Renal cortical epithelial cell (primary cell): Measurements from ENCODE around the gene GNL1. TPM values are rescaled to one million over a fixed set of nuclear protein-coding genes. Genes with fewer than 3 reads are reported as not detected.
"Not testable (repeated sequence)": the region's sequence is repeated elsewhere in the genome, so short reads cannot be mapped to it uniquely, and the experiment has no call there.

Experiments
- DNase-seq: peaks from one replicate; pipeline ENCODE4 v3.0.0-alpha.2; 2011; ENCODE audit warnings: low read depth
- total RNA-seq: library from RNA; depleted of rRNA; stranded (reverse); fragments of >200 nt; gene quantifications from 2 replicates; pipeline ENCODE4 v1.2.3, GENCODE V29; 2014

Gene GNL1
- total RNA-seq, 1 donor from 2014 or later, result 32.2 TPM

- DNase-seq, result not testable (repeated sequence)
These were observed 57.6 kb downstream of the GNL1 start for GRCh38 chr6:30498705-30499104.

- DNase-seq, result no peak
These were observed 58.6 kb downstream of the GNL1 start for GRCh38 chr6:30497714-30498113.

GRCh38 chr6:30497261-30497599 lies 59.1 kb downstream of the GNL1 start:
- DNase-seq, result not testable (repeated sequence)

GRCh38 chr6:30495993-30496392 lies 60.3 kb downstream of the GNL1 start:
- DNase-seq, result no peak

- not testable (repeated sequence) for DNase-seq
These were observed 61.2 kb downstream of the GNL1 start for GRCh38 chr6:30495060-30495459.

- DNase-seq, result no peak
These were observed 61.9 kb downstream of the GNL1 start for GRCh38 chr6:30494291-30494861.

- no peak for DNase-seq
These were observed 62.5 kb downstream of the GNL1 start for GRCh38 chr6:30493643-30494250.

GRCh38 chr6:30491991-30492952 lies 64.0 kb downstream of the GNL1 start:
- no peak for DNase-seq

Other genes starting within 250 kb of the GNL1 start
- 9.6 and 14.1 TPM in 2 replicates for gene TRIM39, start 229.6 kb downstream of the GNL1 start, total RNA-seq
- 15.8 and 34.7 TPM in 2 replicates for gene RPP21, start 211.3 kb downstream of the GNL1 start, total RNA-seq
- 170 and 213 TPM in 2 replicates for gene HLA-E, start 67.0 kb downstream of the GNL1 start, total RNA-seq
- gene PRR3, start 806 bp upstream of the GNL1 start, total RNA-seq, result 2.3 and 3.9 TPM in 2 replicates
- gene ABCF1, start 15.0 kb upstream of the GNL1 start, total RNA-seq, result 40.1 and 77.8 TPM in 2 replicates
- gene PPP1R10, start 60.8 kb upstream of the GNL1 start, total RNA-seq, result 6.1 and 30.3 TPM in 2 replicates
- gene MRPS18B, start 61.4 kb upstream of the GNL1 start, total RNA-seq, result 31.0 and 60.4 TPM in 2 replicates
- gene ATAT1, start 70.4 kb upstream of the GNL1 start, total RNA-seq, result 7.6 and 7.8 TPM in 2 replicates
- gene C6orf136, start 90.6 kb upstream of the GNL1 start, total RNA-seq, result 6.9 and 7.3 TPM in 2 replicates
- 40.2 and 41.7 TPM in 2 replicates for gene DHX16, start 116.5 kb upstream of the GNL1 start, total RNA-seq
- 27.5 and 38.7 TPM in 2 replicates for gene PPP1R18, start 130.2 kb upstream of the GNL1 start, total RNA-seq
- gene NRM, start 134.5 kb upstream of the GNL1 start, total RNA-seq, result 0.69 and 1.7 TPM in 2 replicates
- gene MDC1, start 160.8 kb upstream of the GNL1 start, total RNA-seq, result 6.4 and 10.2 TPM in 2 replicates
- gene TUBB, start 163.9 kb upstream of the GNL1 start, total RNA-seq, result 312 and 597 TPM in 2 replicates
- gene FLOT1, start 186.2 kb upstream of the GNL1 start, total RNA-seq, result 19.4 and 100 TPM in 2 replicates
- gene IER3, start 188.1 kb upstream of the GNL1 start, total RNA-seq, result 56.6 and 249 TPM in 2 replicates